H1 (cell line): ENCODE measurements around the gene EIF4EBP3. TPM values are rescaled to one million over a fixed set of nuclear protein-coding genes. Genes with fewer than 3 reads are reported as not detected.

Experiments
- CTCF ChIA-PET: fragments of 300-600 bp; sonication (Branson Sonifier 250); formaldehyde crosslinking; loops from one replicate; lab custom pipeline; 2021; ENCODE audit not compliant: partially characterized antibody; lab: Charles Lee
- POLR2A ChIA-PET: fragments of 300-600 bp; sonication (Branson Sonifier 250); formaldehyde crosslinking; loops from one replicate; lab custom pipeline; 2021; ENCODE audit warnings: inconsistent platforms; ENCODE audit not compliant: partially characterized antibody; lab: Charles Lee
- DNase-seq, 2 experiments: peaks; one replicate each; pipeline versions ENCODE4 v3.0.0 to v3.0.0-alpha.2; 2010 to 2022; ENCODE audit warnings: low spot score in 2 of 2, low read depth in 1 of 2, mixed read lengths in 1 of 2
- FAIRE-seq: peaks from 2 replicates; lab custom pipeline; 2011; peaks lifted over from hg19 to GRCh38; lab: Jason Lieb, UNC
- H2AFZ ChIP-seq: 2 replicates; pipeline ENCODE4 v1.8.1; 2012; ENCODE audit warnings: low read length, inconsistent platforms
- H2AK5ac ChIP-seq: 2 replicates; pipeline ENCODE4 v1.6.1; 2013; ENCODE audit warnings: low read depth, low read length
- H2BK120ac ChIP-seq: replicated peaks from 2 replicates; pipeline ENCODE3; 2013; ENCODE audit warnings: low read depth, low read length, inconsistent platforms
- H2BK12ac ChIP-seq: 2 replicates; pipeline ENCODE4 v1.6.1; 2013; ENCODE audit warnings: low read depth, low read length
- H2BK15ac ChIP-seq: 2 replicates; pipeline ENCODE4 v1.6.1; 2013; ENCODE audit warnings: low read length
- H2BK20ac ChIP-seq: 2 replicates; pipeline ENCODE4 v1.6.1; 2013; ENCODE audit warnings: low read length
- H2BK5ac ChIP-seq: 2 replicates; pipeline ENCODE4 v1.6.1; 2013; ENCODE audit warnings: low read depth, low read length
- H3K14ac ChIP-seq: 2 replicates; pipeline ENCODE4 v1.6.1; 2013; ENCODE audit warnings: inconsistent platforms; ENCODE audit not compliant: insufficient read length
- H3K18ac ChIP-seq: 2 replicates; pipeline ENCODE4 v1.6.1; 2013; ENCODE audit warnings: low read length; ENCODE audit errors: extremely low read depth
- H3K23ac ChIP-seq: 2 replicates; pipeline ENCODE4 v1.6.1; 2013; ENCODE audit warnings: inconsistent platforms; ENCODE audit not compliant: insufficient read length
- H3K23me2 ChIP-seq: 2 replicates; pipeline ENCODE4 v1.6.1; 2013; ENCODE audit warnings: low read depth, low read length
- H3K27ac ChIP-seq: 2 replicates; pipeline ENCODE4 v1.6.1; 2011; ENCODE audit warnings: low read depth, low read length, inconsistent platforms
- H3K27me3 ChIP-seq, 4 experiments: replicated peaks in 1 of 4; 1 replicate in 1 of 4; 2 replicates in 3 of 4; pipeline versions ENCODE4 v1.6.1 to v1.8.1; 2011 to 2013; ENCODE audit warnings: low read length in 3 of 4, mild to moderate bottlenecking in 3 of 4, inconsistent platforms in 2 of 4, mixed read lengths in 2 of 4, moderate library complexity in 1 of 4; ENCODE audit not compliant: control insufficient read depth in 3 of 4, insufficient read depth in 3 of 4; ENCODE audit errors: extremely low read depth in 1 of 4
- H3K36me3 ChIP-seq, 4 experiments: 2 replicates each; pipeline versions ENCODE4 v1.6.1 to v1.8.1; 2011 to 2013; ENCODE audit warnings: mild to moderate bottlenecking in 4 of 4, low read length in 3 of 4, moderate library complexity in 2 of 4, control low read depth in 1 of 4, inconsistent platforms in 1 of 4; ENCODE audit not compliant: insufficient read depth in 4 of 4, control insufficient read depth in 2 of 4
- H3K4ac ChIP-seq: replicated peaks from 2 replicates; pipeline ENCODE3; 2013; ENCODE audit warnings: low read length, low read depth, mixed read lengths, inconsistent platforms; ENCODE audit not compliant: insufficient read length
- H3K4me1 ChIP-seq, 4 experiments: replicated peaks in 1 of 4; 1 replicate in 1 of 4; 2 replicates in 3 of 4; pipeline versions ENCODE4 v1.6.1 to v1.8.1; 2011 to 2013; ENCODE audit warnings: low read length in 3 of 4, inconsistent platforms in 2 of 4, mixed read lengths in 1 of 4; ENCODE audit not compliant: insufficient read depth in 4 of 4, control insufficient read depth in 3 of 4
- H3K4me2 ChIP-seq, 2 experiments: 2 replicates each; pipeline versions ENCODE4 v1.6.1 to v1.8.1; 2011 to 2013; ENCODE audit warnings: low read depth in 2 of 2, low read length in 2 of 2, control low read depth in 1 of 2, inconsistent platforms in 1 of 2, mild to moderate bottlenecking in 1 of 2; ENCODE audit not compliant: insufficient read depth in 1 of 2
- H3K4me3 ChIP-seq, 4 experiments: fragments of 200-600, 300-600 bp in 1 of 4; sonication (generic), shearing (Covaris generic), sonication (Bioruptor Twin) in 1 of 4; 2 replicates each; pipeline versions ENCODE4 v1.5.1 to v1.8.1; 2011 to 2016; ENCODE audit warnings: low read length in 4 of 4, low read depth in 3 of 4, control low read depth in 2 of 4, inconsistent platforms in 2 of 4, mild to moderate bottlenecking in 2 of 4, mixed read lengths in 1 of 4, moderate library complexity in 1 of 4; ENCODE audit not compliant: insufficient read depth in 2 of 4; ENCODE audit errors: extremely low read depth in 1 of 4
- H3K56ac ChIP-seq: replicated peaks from 2 replicates; pipeline ENCODE3; 2013; ENCODE audit warnings: low read depth, mild to moderate bottlenecking, mixed read lengths, low read length, inconsistent platforms; ENCODE audit not compliant: insufficient read length
- H3K79me1 ChIP-seq: 2 replicates; pipeline ENCODE4 v1.6.1; 2013; ENCODE audit warnings: low read depth, low read length, control low read depth
- H3K79me2 ChIP-seq, 2 experiments: 2 replicates each; pipeline versions ENCODE4 v1.6.1 to v1.8.1; 2012 to 2013; ENCODE audit warnings: low read length in 2 of 2, mild to moderate bottlenecking in 2 of 2, inconsistent platforms in 1 of 2; ENCODE audit not compliant: insufficient read depth in 2 of 2, control insufficient read depth in 1 of 2
- H3K9ac ChIP-seq, 4 experiments: replicated peaks in 1 of 4; 1 replicate in 1 of 4; 2 replicates in 3 of 4; pipeline versions ENCODE4 v1.6.1 to v1.8.1; 2011 to 2013; ENCODE audit warnings: low read depth in 3 of 4, low read length in 3 of 4, control low read depth in 2 of 4, mild to moderate bottlenecking in 2 of 4, moderate library complexity in 2 of 4, inconsistent platforms in 1 of 4; ENCODE audit errors: extremely low read depth in 1 of 4
- H3K9me3 ChIP-seq, 2 experiments: 2 replicates each; pipeline versions ENCODE4 v1.6.1 to v1.8.1; 2012 to 2013; ENCODE audit warnings: mild to moderate bottlenecking in 2 of 2, moderate library complexity in 2 of 2, control low read depth in 1 of 2, inconsistent platforms in 1 of 2, low read depth in 1 of 2, low read length in 1 of 2, mixed read lengths in 1 of 2; ENCODE audit not compliant: insufficient read depth in 2 of 2
- H4K20me1 ChIP-seq, 2 experiments: replicated peaks in 1 of 2; 2 replicates each; pipeline versions ENCODE3 to v1.8.1; 2011 to 2013; ENCODE audit warnings: inconsistent platforms in 2 of 2, low read length in 2 of 2, mild to moderate bottlenecking in 1 of 2; ENCODE audit not compliant: insufficient read depth in 2 of 2, control insufficient read depth in 1 of 2
- H4K5ac ChIP-seq: 2 replicates; pipeline ENCODE4 v1.6.1; 2013; ENCODE audit warnings: low read length, low read depth, mixed read lengths, inconsistent platforms; ENCODE audit not compliant: insufficient read length
- H4K8ac ChIP-seq: 2 replicates; pipeline ENCODE4 v1.8.0; 2013; ENCODE audit warnings: mild to moderate bottlenecking, moderate library complexity, low read length, inconsistent platforms; ENCODE audit not compliant: insufficient read depth; ENCODE audit errors: extremely low read depth
- H4K91ac ChIP-seq: replicated peaks from 2 replicates; pipeline ENCODE3; 2013; ENCODE audit warnings: low read length, mixed read lengths, inconsistent platforms; ENCODE audit not compliant: insufficient read length
- CHD2 ChIP-seq: IDR thresholded peaks from 2 replicates; pipeline ENCODE4 v1.6.1; 2012; ENCODE audit warnings: low read length, improper control_type of control experiment
- EP300 ChIP-seq, 2 experiments: IDR thresholded peaks; 1 replicate in 1 of 2; 2 replicates in 1 of 2; pipeline ENCODE4 v1.6.1; 2011 to 2012; ENCODE audit warnings: low read depth in 2 of 2, low read length in 2 of 2, mild to moderate bottlenecking in 2 of 2, borderline replicate concordance in 1 of 2, inconsistent platforms in 1 of 2, moderate library complexity in 1 of 2
- HDAC2 ChIP-seq, 2 experiments: fragments of 300-600 bp in 1 of 2; sonication (generic) in 1 of 2; IDR thresholded peaks; 2 replicates each; pipeline ENCODE4 v1.6.1; 2011 to 2012; ENCODE audit warnings: low read depth in 2 of 2, low read length in 2 of 2, mild to moderate bottlenecking in 2 of 2, moderate library complexity in 2 of 2, borderline replicate concordance in 1 of 2, inconsistent platforms in 1 of 2
- POLR2AphosphoS5 ChIP-seq: IDR thresholded peaks from 2 replicates; pipeline ENCODE4 v1.6.1; 2011; ENCODE audit warnings: low read depth, low read length
- SP1 ChIP-seq: IDR thresholded peaks from 2 replicates; pipeline ENCODE4 v1.6.1; 2011; ENCODE audit warnings: low read depth, low read length
- SRF ChIP-seq: IDR thresholded peaks from 2 replicates; pipeline ENCODE4 v1.6.1; 2011; ENCODE audit warnings: mild to moderate bottlenecking, low read depth, low read length, moderate library complexity
- WGBS, 2 experiments: shearing (Covaris generic) in 1 of 2; methylation state at CpG; one replicate each; pipeline versions ENCODE4 v1.1.6 to v1.1.7; 2013 to 2015; ENCODE audit warnings: low lambda C conversion rate in 2 of 2, mixed read lengths in 2 of 2, inconsistent platforms in 1 of 2, low coverage in 1 of 2, missing lambda C conversion rate in 1 of 2; ENCODE audit not compliant: insufficient replicate concordance in 2 of 2, insufficient coverage in 1 of 2, insufficient read length in 1 of 2; ENCODE audit errors: extremely low coverage in 1 of 2, missing lambda C conversion rate in 1 of 2; 5-methylcytosine and 5-hydroxymethylcytosine counted together
- polyA plus RNA-seq, 7 experiments: library from polyadenylated mRNA; depleted of rRNA in 3 of 7; stranded (reverse) in 5 of 7; unstranded in 2 of 7; fragments of >200 nt in 5 of 7; fragments of 200-250 nt in 2 of 7; gene quantifications; 1 replicate in 5 of 7; 2 replicates in 1 of 7; 4 replicates in 1 of 7; pipeline versions ENCODE4 v1.2.1 to v1.2.3, GENCODE V29; 2011 to 2013; ENCODE audit warnings: missing spikeins in 2 of 7, mixed read lengths in 2 of 7
- total RNA-seq: library from RNA; stranded (reverse); fragmentation: NEBNext Ultra II Directional; extraction: Animal tissue kit (Norgen Biotek cat#: 25700); gene quantifications from 2 replicates; pipeline ENCODE4 v1.2.1, GENCODE V29; 2021
- TF ChIP-seq, protein P1 (sequence below), 3 experiments: IDR thresholded peaks; 1 replicate in 2 of 3; 2 replicates in 1 of 3; pipeline versions ENCODE4 v1.5.1 to v1.6.1; 2011; ENCODE audit warnings: low read length in 3 of 3, mild to moderate bottlenecking in 3 of 3, inconsistent platforms in 2 of 3, low read depth in 1 of 3, moderate library complexity in 1 of 3; ENCODE audit not compliant: insufficient read depth in 1 of 3; ENCODE audit errors: control extremely low read depth in 1 of 3

EIF4EBP3 gene
- total and polyA plus RNA-seq, 2 of the 8 experiments (the other 6 are each of a cell fraction or from before 2014, with no cell fraction given) = 11.1 to 11.7 TPM

DNA sequence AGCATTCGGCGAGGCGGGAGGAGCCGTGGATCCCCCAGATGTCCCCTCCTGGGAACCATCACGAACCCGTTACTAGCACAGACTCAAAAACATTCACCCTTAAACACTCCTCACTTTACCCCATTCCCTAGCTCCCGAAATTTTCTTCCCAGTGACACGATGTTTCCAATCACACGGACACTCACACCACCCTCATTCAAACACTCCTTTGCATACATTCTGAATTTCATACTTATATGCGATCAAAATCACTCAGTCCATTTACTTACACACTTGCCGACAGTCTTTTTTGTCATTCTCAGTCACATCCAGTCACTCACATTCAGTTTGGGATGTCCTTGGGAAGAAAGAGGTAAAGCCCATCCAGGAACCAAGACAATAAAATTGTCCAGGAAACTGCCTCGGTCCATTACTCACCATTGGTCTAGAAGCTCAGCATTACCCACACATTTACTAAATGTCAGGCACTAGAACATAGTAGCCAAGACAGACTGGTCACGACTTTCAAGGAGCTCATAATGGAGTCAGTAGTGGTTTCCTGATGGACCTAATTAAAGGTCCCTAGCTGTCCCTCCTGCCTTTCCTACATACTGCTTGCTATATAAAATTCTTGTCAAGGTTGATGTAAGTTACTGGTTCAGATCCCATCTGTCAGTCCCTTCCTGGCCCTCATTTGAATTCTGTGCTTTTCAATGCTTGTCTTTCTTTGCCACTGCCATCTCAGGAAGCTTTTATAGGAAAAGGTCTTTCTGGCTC is 17.7 kb downstream of the EIF4EBP3 start:
- Histone ChIP-seq H3K4ac (peak overlapping the region; percentile 17), H2BK15ac (0 out of 2 replicates have a peak overlapping the region, but pooled peaks have one; percentile 2), H4K91ac (peak overlapping the region; percentile 91), H3K9ac (peak overlapping the region; percentile 72 to 95 (median 85)), H3K4me1 (peaks cover 0 to 11% (median 4%) of the 10 kb centered on the region in 4 experiments; a peak in 5 of 7 replicates), H3K23me2 (peaks cover 14% of the 10 kb centered on the region), H2BK120ac (no peak overlapping the region), H2BK12ac (peak overlapping the region; percentile 35; the same call in 1 of the 2 replicates), H2AK5ac (peak overlapping the region; percentile 86; the same call in 1 of the 2 replicates), H3K27me3 (no peaks in the 10 kb centered on the region; a peak in 1 of 7 replicates), H2BK20ac (no peak overlapping the region), H3K79me2 (peaks cover 3 to 9% of the 10 kb centered on the region in 2 experiments; a peak in 3 of 4 replicates), H4K20me1 (no peaks in the 10 kb centered on the region), H3K18ac (peak overlapping the region; percentile 95), H3K79me1 (peaks cover 7% of the 10 kb centered on the region), H3K36me3 (peaks cover 0 to 18% (median 13%) of the 10 kb centered on the region in 4 experiments; a peak in 4 of 8 replicates), H3K4me3 (peak overlapping the region; percentile 90 to 99 (median 95)), H2BK5ac (peak overlapping the region; percentile 76; the same call in 1 of the 2 replicates), H3K14ac (no peak overlapping the region), H3K27ac (peak overlapping the region; percentile 65), H3K4me2 (peak overlapping the region; percentile 90 to 98), H3K56ac (peak overlapping the region; percentile 78), H3K9me3 (no peaks in the 10 kb centered on the region), H2AFZ (peak overlapping the region; percentile 81), H4K5ac (peak overlapping the region; percentile 87), H4K8ac (peak overlapping the region; percentile 84; the same call in 1 of the 2 replicates), H3K23ac (no peak overlapping the region)
- DNase-seq = no peak
- FAIRE-seq = no peak
- ChIA-PET POLR2A (interaction anchor here (1.0 to 10.0 kb wide), 4 partner anchors 8 to 78 kb away, joined by 3 to 94 read pairs (median 14); partner anchors contain the start of genes EIF4EBP3 and SRA1), CTCF (interaction anchor here (0.9 to 3.4 kb wide), 3 partner anchors 12 to 74 kb away, joined by 3 to 20 read pairs (median 4); no protein-coding TSS in a partner anchor)
- WGBS, 2 experiments = 17% methylated on average over 12 of the region's 13 CpGs; no CpG with 5 or more reads in 1 of the 2 experiments
- no peak for TF ChIP-seq SRF
- TF ChIP-seq, protein P1, sequence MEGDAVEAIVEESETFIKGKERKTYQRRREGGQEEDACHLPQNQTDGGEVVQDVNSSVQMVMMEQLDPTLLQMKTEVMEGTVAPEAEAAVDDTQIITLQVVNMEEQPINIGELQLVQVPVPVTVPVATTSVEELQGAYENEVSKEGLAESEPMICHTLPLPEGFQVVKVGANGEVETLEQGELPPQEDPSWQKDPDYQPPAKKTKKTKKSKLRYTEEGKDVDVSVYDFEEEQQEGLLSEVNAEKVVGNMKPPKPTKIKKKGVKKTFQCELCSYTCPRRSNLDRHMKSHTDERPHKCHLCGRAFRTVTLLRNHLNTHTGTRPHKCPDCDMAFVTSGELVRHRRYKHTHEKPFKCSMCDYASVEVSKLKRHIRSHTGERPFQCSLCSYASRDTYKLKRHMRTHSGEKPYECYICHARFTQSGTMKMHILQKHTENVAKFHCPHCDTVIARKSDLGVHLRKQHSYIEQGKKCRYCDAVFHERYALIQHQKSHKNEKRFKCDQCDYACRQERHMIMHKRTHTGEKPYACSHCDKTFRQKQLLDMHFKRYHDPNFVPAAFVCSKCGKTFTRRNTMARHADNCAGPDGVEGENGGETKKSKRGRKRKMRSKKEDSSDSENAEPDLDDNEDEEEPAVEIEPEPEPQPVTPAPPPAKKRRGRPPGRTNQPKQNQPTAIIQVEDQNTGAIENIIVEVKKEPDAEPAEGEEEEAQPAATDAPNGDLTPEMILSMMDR (IDR thresholded peaks at IDR 0.05; ENCODE audit: control extremely low read depth in 1 of 3, insufficient read depth in 1 of 3, low read depth in 1 of 3, low read length in 3 of 3) = no peak
- no peak for TF ChIP-seq EP300 (IDR thresholded peaks at IDR 0.05; ENCODE audit: borderline replicate concordance in 1 of 2, low read depth in 2 of 2, low read length in 2 of 2)
- TF ChIP-seq CHD2 = no peak
- TF ChIP-seq HDAC2 (IDR thresholded peaks at IDR 0.05; ENCODE audit: borderline replicate concordance in 1 of 2, low read depth in 2 of 2, low read length in 2 of 2) = no peak
- TF ChIP-seq SP1 = no peak
- no peak for TF ChIP-seq POLR2AphosphoS5
